ENCODE results near the gene LYRM4. TPM values are rescaled to one million over a fixed set of nuclear protein-coding genes. Genes with fewer than 3 reads are reported as not detected.

The LYRM4 gene
- total RNA-seq, 1 donor from 2014 or later: 9.1 TPM

DNA sequence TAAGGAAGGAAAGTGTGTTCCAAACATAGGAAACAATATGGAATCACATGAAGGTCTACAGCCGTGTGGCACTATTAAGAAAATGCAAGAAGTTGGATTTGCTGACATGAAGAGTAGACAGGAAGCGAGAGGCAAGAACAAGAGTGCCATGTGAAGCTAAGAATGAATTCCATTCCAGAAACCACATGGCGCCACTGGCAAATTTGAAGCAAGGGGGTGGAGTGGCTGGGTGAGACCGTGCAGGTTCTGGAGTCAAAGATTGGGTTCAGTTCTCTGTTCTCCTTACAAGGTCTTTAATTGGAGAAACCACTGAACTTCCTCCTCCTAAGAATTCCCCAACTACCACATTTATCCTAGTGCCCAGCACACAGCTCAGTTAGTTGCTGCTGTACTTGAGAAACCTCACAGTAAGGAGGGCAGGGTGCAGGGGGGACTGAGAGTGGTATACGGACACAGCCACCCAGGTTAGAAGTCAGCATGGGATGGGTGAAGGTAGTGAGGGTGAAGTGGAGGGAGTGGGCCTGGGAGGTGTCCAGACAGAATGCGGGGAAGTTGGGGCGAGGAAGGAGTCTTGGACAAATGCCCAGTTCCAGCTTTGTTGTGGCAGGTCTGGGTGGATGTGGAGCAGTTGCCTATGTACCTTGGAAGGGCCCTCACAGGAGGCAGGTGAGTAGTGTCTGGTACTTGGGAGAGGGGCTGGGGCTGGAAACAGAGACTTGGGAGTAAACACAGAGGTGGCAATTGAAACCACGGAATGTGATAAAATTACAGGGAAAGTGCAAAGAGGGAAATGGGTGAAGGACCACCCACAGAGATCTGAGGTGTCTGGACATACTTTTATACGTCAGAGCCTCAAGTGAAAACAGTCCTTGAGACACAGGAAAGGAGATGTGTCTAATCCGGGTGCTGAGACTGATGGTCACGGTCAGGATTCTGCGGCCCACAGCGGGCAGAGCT lies 14.3 kb downstream of the LYRM4 start:
- no peak for DNase-seq (ENCODE audit: low spot score)

DNA sequence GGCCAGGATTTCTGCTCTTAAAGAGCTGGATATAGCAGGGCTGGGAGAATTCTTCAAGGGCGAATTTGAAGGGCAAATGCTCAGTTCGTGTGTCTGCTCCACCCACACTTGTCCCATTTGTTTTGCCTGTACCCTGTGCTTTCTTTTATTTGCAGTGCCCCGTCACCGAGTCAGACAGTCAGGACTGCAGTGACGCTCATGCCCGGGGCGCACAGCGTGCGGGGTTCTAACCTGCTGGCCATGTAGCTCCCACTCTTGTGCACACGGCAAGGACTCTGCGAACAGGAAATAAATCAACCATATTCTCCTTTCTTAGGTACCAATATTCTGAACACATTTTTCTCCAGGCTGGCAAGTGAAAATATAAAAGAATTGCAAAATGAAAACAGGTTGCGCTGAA lies 17.7 kb downstream of the LYRM4 start:
- no peak for DNase-seq (ENCODE audit: low spot score)

DNA sequence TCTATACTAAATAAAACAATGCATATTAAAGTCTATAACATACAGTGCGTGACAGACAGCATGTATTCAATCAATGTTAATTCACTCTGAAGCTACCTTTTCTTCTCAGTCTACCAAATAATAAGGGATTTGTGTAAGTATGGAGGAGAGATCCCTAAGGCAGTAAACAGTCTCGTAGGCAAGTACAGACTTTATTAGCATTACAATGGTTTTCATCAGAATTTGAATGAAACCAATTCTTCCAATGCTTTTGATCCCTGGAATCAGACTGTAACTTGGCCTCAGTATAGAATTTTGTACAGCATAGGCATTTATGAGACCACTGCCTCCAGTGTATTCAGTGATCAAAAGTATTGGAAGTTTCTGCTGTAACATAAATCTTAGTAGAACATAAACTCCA lies 19.5 kb downstream of the LYRM4 start:
- DNase-seq (ENCODE audit: low spot score): no peak

DNA sequence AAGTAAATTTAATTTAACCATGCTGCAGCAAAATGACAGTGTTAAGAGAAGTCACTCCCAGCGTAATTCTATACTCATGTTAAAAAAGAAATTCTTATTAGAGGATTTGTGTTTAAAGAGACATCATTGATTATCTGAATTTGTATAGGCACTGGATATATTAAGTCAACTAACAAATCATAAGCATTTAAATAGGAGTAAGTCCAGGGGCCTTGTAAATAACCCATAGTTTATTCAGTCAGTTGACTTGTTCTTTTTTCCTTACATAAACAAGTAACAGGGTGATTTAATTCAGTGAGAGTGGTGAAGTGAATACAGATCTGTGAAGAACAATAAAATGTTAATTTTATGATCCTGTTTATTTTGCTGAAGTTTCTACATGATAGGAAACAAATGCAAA lies 22.4 kb downstream of the LYRM4 start:
- DNase-seq (ENCODE audit: low spot score): no peak

DNA sequence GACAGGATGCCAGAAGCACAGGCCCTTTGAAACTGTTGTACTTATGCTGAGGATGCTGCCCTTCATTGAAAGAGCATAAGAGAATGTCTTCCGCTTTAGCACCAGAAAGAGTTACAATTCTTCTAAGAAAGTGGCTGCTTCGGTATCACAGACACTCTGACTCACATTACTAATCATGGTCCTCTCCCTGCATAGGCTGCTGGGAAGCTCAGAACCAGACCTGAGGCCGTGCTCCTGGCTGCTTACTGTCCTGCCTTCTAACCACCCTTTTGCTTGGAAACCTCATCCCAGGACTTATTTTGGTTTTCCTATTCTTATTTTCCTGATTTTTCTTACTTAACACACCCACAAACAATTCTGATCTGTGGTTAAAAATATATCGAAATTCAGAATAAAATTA lies 22.9 kb downstream of the LYRM4 start:
- no peak for DNase-seq (ENCODE audit: low spot score)

DNA sequence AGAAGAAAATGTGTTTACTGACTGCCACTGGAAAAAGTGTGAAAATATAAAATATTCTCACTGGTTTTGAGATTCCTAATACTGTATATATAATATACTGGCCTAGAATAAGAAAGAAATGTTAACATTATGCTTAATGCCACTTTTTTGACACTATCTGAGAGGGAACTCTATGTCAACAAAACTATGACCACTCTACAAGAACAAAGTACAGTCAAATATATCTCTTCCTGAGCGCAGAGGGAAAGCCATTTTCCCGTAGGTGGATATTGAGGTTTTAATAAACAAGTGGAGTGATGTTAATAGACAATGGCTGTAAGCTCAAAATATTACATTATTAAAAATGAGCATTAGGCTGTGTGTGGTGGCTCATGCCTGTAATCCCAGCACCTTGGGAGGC lies 24.9 kb downstream of the LYRM4 start:
- DNase-seq (ENCODE audit: low spot score): no peak

DNA sequence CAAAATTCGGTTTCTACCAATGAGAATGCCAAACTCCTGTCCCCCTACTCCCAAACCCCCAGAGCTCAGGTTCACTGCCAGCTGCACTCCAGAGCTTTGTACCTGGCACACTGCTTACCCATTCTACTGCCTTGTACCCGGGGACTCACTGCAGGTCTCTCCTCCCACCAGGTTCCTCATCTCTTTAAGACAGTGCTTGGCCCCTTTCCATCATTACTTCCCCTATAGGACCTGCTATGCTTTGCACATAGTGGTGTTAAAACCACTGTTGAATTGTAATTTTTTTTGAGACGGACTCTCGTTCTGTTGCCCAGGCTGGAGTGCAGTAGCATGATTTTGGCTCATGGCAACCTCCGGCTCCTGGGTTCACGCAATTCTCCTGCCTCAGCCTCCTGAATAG lies 25.9 kb downstream of the LYRM4 start:
- no peak for DNase-seq (ENCODE audit: low spot score)

DNA sequence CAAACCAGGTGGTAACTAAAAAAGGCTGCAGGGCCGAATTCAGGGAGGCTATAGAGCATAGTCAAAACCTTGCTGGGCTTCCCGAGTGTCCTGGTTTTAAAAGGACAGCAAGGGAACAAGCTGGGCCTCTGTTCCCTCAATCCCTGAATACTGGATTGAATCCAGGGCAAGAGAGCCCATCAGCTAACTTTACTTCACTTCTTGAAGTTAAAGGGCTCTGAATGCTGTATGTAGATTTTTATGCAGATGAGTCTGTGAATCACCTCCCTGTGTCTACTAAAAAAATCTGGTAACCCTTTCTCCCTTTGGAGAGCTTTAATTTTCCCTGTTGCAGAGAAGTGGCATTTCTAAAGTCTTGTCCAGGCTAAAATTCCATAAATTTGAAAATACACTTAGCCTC lies 29.5 kb downstream of the LYRM4 start:
- DNase-seq (ENCODE audit: low spot score): no peak

DNA sequence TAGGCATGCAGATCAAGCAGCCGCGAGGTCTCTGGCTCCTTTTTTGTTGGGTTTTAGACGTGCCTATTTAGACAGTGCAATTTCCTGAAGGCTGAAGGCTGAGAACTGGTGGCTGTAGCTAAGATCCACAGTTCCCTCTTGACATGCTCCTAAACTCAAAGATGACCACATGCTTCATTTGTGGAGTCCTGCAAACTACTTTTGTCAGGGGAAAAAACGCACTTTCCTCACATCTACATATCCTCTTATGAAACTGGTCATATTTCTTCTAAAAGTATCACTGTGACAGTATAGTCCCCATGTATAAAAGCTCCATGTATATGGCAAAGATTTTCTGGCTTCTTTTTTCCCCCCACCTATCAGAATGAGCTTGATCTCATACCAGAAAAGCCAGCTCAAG lies 30.7 kb downstream of the LYRM4 start:
- no peak for DNase-seq (ENCODE audit: low spot score)

DNA sequence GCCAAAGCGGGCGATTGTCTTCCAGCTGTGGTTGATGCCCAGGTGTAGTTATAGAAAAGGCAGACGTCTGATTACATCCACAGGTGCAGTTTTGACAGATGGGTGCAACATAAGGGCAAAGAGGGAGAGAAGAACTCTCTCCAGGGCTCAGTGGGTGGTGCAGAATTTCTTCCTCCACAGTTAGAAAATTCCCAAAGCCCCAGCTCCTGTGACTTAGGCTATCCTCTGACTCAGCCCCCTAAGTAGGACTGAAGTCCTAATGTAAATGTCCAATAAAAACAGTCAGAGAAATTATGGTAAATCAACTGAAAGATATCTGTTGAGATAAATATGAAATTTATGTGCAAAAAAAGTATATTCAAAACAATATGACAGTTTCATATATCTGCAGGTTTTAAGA lies 31.4 kb downstream of the LYRM4 start:
- DNase-seq (ENCODE audit: low spot score): no peak

DNA sequence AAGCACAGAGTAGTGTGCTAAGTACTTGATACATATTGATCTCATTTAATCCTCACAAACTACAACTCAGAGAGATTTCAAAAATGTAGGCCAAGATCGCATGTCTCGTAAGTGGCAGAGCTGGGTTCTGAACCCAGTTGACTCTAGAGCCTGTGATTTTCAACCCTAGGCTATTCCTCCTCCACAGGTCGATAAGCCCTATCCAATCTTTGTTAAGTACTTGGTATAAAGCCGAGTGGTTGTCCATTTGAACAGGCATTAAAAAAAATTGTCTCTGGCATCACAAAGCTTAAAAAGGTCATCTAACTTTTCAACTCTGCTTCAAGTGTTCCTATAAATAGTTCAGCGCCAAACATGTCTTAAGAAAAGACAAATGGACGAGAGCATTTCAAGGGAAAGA lies 37.4 kb downstream of the LYRM4 start:
- DNase-seq (ENCODE audit: low spot score): no peak

DNA sequence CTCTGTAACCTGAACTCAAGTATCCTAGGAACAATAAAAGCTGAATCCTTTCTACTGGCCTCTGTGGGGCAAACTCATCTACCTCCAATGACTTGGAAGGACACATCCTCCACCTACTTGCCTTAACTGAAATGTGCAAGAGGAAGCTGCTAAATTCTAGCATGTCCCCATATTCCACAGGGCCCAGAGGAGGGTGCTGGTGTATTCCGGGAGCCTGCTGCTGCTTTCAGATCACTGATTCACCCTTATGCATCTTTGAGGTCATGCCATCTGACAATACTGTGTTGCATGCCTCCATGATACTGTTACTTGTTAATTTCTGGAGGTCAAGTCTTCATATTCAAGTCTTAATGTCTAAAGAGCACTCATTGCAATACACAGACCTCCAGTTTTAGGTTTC lies 40.3 kb downstream of the LYRM4 start:
- DNase-seq (ENCODE audit: low spot score): no peak

DNA sequence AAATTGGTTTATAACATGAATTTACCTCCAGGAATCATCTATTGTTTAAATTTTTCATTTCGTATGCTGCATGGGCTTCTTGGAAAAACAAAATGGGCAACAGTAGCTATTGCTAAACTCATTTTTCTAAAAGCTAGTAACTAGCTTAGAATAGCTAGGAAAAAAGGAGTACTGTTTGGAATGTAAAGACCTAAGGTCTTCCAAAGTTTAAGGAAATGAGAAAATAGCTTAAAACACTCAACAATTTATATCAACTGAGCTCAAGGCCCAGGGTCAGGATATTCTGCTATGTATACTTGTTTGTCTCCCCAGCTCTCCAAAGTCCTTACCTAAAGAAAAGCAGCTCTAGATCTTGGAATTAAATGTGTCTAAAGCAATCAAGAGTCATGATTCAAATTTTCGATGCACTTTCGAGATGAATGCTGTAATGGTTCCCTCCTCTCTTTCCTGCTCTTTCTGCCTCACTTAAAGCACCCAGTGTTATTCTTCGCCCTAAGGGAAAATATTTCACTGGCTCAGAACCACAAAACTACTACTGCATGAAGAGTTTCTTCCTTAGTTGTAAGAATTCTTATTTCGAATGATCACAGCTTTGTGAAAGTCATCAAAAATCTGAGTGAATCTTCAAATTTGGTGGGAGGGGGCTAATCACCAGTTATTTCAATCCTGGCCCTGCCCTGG lies 41.6 kb downstream of the LYRM4 start:
- no peak for DNase-seq (ENCODE audit: low spot score)

DNA sequence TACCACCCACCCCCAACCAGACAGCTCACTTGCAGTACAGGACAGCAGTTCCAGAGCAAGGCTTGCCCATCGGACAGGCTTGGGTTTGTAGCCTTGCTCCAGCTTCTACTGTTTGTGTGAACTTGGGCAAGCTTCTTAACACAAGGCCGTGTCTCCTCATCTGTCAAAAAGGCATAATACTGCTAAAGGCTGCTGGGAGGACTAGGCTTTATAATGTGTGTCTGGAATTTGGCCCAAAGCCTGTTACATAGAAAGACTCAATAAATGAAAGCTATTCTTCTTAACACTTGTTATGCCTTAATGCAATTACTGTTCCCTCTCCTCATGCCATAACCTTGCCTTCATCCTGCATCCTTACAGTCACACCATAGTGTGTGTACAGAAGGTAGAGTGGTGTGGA lies 43.4 kb downstream of the LYRM4 start:
- DNase-seq (ENCODE audit: low spot score): no peak

DNA sequence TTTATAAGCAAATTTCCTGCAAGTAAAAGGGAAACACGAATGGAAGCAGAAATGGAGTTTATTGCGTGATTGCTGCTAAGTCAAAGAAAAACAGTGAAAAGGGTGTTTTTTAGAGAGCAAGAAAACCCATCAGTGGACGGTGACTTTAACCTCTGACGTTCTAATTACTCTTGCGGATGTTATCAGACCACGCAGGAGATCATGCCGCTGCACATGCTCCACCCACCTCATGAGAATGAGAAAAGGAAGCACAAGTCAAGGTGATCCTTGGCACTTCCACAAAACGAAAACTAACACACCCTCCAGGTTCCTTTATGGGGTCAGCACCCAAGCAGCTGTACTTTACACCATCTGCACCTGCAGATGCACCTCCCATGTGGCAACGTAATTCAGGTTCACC lies 45.0 kb downstream of the LYRM4 start:
- no peak for DNase-seq (ENCODE audit: low spot score)

DNA sequence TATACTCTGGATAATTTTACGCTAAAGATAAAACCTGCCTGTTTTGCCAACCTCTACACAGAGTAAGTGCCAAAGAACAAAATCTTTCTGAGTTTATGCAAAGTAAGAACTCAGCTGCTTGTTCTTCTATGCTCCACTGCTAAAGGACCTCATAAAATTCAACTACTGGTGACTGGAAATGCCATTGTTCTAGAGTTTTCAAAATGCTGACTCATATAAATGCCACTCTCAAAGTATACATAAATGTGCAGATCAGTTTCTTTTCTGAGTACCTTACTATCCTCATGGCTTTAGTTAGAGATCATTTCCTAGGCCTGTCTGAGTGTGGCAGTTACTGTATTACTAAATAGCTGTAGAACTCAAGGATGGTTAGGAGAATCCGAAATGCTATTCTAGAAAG lies 45.6 kb downstream of the LYRM4 start:
- DNase-seq (ENCODE audit: low spot score): peak; percentile 36

DNA sequence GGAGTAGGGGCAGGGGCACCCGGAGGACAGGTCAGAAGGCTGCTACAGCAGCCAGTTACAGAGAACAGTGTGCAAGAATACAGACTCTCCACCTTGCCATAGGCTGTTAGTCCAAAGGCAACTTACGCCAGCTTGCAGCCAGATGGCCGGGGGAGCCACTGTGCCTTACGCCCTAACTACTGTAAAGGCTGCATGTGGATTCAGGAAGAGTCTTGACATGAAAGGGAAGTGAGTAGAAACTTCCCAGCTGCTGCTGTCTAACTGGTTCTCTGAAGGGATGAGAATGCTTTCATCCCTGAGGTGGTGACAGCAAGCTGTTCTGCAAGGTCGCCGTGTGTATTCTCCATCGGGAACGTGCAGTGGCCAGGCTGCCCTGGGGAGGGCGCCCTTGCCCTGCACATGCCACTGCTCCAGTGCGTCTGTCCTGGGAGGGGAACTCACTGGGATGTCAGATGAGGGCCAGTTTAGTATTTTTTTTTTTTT lies 46.1 kb downstream of the LYRM4 start:
- peak; percentile 53 for DNase-seq (ENCODE audit: low spot score)

DNA sequence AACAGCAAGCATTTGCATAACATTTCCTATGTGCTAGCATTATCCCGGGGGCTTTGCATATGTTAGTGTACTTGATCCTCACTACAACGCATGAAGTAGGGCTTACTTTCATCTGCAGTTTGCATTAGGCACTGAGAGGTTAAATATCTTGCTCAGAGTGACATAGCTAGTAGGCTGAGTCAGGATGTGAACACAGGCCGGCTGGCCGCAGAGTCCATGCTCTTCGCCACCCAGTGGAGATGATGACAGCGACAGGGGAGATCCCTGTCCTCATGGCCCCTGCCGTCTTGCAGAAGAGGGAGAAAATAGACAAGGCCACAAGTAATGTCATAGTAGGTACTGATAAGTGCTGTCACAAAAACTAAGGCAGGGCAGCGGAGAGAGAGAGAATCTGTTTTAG lies 46.9 kb downstream of the LYRM4 start:
- no peak for DNase-seq (ENCODE audit: low spot score)

DNA sequence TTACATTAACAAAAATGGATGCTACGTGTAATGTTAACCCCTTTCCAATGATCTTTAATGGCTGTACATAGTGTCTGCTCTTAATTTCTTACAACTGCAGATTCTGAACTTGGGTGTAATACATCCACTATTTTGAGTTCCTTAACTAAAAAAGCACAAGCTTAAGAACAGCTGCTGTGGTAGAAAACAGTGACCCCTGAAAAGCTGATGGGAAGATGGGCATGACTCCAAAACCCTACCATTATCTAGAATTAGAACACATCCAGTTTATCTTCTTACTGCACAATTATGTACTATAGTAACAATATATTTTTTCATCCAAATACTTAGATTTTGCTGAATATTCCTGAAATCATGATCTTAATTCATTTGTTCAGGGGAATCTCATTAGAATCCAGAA lies 49.3 kb downstream of the LYRM4 start:
- DNase-seq (ENCODE audit: low spot score): no peak

DNA sequence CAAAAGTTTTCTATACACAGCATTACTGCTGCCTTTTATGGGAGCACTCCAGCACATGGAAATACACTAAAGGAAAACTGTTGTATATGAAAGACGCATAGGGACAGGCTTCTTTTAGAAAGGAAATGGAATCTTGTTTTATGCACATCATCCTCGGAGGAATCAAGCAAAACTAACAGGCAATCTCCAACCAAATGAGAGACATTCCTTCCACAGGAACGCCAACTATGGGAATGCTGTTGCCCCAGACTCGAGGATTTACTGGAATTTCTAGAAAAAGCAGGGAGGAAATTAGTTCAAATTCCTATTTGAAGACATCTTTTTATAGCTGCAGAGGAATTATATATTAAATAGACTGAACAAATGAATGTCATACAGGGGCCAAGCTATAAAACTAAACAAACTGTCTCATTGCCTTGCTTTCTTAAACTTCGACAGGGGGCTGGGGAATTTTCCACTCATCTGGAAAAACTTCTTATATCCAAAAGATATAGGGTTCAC lies 52.2 kb downstream of the LYRM4 start:
- DNase-seq (ENCODE audit: low spot score): peak; percentile 73

DNA sequence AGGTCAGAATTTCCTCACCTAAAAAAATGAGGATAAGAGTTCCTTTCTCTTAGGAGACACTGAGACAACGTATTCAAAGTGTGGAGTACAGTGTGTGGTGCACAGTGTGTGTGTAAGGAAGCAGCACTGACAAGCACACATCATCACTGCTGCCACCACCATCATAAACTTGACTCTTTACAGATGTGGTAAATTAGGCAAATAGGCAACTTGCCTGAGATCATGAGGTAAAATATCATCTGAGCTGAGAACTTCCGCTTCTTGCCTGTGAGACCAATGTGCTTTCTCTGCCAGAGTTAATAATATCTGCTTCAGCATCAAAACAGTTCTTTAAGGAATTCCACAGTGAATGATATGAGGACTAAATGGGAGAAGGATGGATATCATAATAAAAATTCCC lies 52.7 kb downstream of the LYRM4 start:
- DNase-seq (ENCODE audit: low spot score): no peak

DNA sequence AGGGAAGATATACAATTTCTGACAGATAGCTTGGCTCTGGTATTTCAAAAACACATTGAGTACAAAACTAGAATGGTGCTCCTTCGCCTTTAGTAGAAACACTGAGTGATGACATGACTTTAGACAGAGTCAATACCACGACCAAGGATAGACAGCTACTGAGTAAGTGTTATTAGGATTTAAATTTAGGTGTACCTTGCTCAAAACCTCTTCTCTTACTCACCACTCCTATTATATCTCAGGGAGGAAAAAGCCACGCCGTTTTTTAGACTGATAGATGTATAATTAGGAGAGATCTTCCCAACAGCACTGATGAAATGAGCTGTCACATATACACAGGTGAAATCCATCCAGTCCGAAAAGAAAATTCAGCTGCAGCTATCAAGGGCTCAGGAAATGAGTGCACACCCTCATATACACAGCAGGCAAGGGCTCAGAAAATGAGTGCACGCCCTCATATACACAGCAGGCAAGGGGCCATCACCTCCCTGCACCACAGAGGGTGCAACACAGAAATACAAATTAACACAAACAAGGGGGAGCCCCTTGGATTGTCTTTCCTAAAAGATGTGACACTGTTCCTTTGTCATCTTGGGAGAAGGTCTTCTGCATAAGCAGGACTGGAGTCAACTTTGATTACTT lies 53.7 kb downstream of the LYRM4 start:
- no peak for DNase-seq (ENCODE audit: low spot score)

Data from umbilical cord (tissue), 2 donors.